HG02759 (cell line): ENCODE results near the gene DENND2D.
"Not testable (repeated sequence)": the region's sequence is repeated elsewhere in the genome, so short reads cannot be mapped to it uniquely, and the experiment has no call there.

Experiments used
- ATAC-seq: cut with Tn5 transposase; IDR thresholded peaks from one replicate; pipeline ENCODE4 v1.9.1; 2021; ENCODE audit warnings: mild to moderate bottlenecking, moderate library complexity; ENCODE audit not compliant: unreplicated experiment

The DENND2D gene

DNA sequence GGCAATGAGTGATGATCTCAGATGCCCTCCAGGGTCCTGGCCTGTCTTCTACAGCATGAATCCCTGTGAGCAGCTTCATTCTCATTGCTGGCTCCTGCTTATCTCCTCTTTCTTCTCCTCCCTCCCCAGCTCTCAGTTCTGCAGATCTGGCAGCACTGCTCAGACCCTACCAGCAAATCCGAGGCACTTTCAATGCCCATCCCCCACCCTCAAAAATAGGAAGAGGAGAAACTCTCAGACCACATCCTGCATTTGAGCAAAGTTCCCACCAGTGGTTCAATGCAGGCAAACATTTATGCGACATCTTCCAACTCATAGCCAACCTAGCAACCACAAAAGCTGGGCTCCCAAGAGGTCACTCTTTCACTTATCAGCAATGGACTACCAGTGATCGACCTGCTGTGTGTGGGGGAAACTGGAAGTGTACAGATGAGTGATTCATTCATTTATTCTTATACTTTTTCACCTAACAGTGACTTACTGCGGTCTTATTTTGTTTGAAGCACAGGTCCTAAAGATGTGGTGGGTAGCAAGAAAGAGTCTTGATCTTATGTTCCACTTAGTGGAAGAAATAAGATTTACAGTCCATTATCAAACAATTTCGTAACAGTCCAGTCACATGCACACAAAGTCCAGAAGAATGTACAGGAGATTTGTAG is 21.3 kb upstream of the DENND2D start:
- peak; percentile 68 for ATAC-seq

DNA sequence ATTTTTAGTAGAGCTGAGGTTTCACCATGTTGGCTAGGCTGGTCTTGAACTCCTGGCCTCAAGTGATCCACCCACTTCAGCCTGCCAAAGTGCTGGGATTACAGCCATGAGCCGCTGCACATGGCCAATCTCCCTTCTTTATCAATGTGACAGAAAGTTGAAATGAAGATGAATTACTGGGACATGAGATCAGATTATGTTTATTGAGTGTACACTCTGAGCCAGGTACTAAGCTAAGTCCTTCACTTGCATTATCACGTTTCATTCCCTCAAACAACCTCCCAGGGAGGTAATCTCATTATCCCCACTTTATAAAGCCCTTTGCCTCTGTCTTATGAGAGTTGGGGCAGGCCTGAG is 20.8 kb upstream of the DENND2D start:
- ATAC-seq: no peak

DNA sequence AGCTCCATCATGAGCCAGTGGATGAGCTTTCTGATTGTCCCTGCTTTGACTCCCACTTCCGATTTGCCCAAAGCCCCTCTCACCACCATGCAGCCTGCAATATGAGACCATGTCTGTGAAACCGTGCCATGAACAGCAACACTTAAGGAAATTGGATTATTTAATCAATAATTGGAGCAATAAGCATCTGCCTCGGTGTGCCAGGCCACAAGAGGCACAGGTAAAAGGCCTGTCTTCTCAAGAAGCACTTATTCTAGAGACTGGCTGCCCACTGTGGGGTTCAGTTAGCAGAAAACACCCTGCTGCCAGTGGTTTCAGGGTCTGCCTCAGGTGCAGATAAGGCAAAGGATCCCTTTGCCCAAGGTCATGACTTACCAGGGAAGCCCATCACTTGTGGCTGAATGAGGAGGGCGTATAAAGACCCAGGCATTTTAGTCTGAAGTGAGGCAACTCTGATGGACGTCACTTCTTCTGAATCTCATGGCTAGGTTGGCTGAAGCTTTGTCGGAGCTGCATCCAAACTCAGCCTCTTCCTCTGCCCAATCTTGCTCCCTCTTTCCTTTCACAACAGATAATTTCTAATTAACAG is 19.9 kb upstream of the DENND2D start:
- no peak for ATAC-seq

DNA sequence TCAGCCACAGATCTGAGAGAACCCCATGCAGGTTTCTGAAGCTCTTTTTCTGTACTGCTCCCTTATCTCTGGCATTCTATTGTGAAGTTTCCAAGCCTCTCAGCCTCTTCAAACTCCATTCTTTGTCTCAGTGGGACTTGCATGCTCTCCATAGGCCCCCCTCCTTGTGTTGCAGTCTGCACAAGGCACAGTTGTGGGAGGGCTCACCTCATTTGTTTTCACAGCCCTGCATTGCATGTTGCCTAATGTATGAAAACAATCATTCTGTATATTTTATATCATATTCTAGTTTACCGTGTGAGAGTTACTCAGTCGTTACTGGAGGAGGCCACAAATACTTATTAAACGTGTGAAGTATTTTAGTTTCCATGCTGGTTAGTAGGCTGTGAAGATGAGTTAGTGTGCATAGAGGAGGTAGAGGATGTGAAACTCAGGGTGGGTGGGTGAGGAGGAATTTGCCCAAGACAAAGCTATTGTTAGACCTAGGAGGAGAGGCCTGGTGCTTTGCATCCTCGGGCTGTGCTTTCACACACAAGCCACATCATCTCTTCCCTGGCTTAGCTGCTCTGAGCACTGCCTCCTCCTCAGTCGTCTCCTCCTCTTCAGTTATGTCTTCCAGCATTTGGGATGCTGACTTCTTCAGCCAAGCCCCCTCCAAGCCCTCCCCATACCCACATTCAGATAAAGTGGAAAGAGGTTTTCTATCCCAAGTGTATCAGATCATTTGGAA is 19.3 kb upstream of the DENND2D start:
- ATAC-seq: peak; percentile 42

DNA sequence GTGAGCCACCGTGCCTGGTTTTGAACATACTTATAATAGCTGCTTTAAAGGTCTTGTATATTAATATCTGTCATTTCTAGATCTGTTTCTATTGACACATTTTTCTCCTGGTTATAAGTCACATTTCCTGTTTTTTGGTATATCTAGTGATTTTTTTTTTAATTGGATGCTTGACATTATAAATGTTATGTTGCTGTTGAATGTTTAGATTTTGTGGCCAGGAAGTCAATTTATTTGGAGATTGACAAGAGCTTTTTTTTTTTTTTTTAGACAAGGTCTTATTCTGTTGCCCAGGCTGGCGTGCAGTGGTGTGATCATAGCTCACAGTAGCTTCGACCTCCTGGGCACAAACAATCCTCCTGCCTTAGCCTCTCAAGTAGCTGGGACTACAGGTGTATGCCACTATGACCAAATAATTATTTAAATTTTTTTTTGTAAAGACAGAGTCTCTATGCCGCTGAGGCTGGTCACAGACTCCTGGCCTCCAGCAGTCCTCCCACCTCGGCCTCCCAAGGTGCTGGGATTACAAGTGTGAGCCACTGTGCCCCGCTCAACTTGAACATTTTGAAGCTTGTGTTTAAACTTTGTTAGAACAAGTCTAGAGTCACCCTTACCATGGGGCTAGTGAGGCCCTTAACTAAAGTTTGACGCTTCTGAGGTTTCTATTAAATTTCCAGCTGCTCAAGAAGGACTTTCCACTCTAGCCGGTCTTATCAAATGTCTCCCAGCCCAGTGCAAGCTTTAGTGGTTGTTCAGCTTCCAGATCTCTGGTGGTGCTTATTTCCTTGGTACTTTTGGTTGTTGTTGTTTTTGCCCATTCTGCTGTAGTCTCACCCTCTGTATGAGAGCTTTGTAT is 18.5 kb upstream of the DENND2D start:
- no peak for ATAC-seq

DNA sequence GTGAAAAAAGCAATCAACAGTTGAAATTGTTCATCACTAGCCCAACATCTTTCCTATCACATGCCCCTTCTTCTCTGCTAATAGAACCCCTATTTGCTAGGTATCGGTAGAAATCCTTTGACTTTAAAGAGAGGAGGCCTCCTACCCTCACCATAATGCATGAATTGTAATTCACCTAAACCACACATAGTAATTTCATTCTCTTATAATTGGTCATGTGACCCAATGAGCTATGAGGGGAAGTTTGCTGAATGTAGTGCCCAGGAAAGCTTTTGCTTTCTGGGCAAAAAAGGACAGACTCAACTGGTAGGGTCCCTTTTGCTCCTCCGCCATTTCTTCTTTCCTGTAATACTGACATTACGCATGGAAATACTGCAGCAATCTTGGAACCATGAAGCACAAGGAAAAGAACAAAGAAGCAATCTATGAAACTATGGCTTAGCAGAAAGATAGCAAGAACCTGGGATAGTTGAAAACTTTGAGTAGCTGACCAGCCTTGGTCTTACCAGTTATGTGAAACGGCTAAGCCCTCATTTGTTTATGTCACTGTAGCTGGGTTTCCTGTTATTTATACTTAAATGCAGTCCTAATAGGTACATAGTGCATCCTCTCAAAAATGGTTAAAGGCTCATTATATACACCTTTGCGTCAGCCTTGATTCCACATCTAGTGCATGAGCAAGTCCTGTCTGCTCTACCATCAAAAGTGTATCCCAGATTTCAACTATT is 16.9 kb upstream of the DENND2D start:
- ATAC-seq: no peak

DNA sequence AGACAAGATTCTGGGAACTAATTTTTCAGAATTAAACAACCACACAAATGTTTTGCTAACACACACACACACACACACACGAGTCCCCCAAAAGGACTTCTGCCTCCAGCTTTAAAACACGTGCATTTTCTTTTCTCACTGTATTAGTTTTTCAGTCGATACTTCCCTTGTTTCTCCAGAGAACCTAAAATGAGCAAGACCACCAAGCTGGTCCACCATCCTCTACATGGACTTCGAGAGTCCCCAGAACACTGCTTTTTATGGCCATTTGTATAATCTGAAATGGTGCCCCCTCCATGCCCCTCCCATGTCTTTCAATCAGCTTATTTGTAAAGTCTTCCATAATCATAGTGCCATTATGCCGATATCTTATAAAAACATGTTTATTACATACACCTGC is 16.3 kb upstream of the DENND2D start:
- no peak for ATAC-seq

DNA sequence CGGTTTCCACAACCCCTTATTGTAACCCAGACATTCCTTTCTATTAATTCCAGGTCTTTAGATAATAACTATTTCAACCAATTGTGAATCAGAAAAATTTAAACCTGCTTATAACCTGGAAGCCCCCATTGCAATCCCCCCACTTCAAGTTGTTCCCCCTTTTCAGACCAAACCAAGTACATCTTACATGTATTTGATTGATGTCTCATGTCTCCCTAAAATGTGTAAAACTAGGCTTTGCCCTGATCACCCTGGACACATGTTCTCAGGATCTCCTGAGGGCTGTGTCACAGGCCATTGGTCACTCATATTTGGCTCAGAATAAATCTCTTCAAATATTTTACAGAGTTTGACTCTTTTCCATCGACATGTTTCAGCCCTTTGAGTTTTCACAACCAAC is 14.8 kb upstream of the DENND2D start:
- not testable (repeated sequence) for ATAC-seq

DNA sequence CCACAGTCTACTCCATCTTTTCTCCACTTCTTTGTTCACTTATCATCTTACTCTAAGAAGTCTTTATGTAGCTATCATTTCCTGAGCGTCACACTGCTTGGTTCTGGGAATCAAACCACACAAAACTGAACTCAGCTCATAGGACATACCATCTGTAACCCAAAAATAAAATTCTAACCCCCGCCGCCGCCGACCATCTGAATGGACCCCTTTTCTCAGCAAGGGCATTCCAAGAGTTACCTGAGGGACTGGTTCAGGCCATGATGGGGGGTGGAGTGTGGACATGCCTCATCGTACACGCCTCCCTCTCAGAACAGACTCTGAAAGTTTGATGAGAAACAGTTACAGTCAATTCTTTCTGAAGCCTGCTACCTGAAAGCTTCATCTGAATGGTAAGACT is 14.4 kb upstream of the DENND2D start:
- ATAC-seq: no peak

DNA sequence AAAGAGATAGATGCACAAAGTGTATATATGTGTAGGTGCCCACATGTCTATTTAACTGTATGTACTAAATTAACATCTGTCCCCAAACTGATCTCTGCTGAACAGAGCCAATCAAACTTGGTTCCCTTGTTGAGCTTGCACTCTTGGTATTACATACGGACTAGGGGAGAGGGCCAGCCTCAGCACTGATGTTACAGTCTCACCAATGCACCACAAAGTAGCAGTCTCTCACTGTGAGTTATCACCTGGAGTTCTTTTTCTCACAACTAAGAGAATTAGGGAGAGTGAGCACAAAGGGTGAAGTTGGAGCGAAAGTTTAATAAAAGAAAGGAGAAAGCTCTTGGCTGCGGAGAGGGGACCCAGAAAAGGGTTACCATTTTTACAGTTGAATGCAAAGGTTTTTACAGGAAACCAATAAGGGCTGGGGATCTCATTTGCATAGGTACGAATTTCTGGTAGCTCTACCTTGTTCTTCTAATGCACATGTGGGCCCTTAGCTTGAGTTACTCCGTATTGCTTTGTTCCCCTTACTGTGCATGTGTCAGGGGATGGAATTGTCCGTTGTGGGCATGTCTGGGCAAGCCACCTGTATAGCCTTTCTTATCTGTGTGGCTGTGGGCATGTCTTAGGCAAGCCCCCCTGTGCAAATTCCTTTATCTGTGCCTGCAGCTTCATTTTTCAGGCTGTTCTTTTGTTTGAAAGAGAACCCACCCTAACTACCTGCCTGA is 13.8 kb upstream of the DENND2D start:
- no peak for ATAC-seq

DNA sequence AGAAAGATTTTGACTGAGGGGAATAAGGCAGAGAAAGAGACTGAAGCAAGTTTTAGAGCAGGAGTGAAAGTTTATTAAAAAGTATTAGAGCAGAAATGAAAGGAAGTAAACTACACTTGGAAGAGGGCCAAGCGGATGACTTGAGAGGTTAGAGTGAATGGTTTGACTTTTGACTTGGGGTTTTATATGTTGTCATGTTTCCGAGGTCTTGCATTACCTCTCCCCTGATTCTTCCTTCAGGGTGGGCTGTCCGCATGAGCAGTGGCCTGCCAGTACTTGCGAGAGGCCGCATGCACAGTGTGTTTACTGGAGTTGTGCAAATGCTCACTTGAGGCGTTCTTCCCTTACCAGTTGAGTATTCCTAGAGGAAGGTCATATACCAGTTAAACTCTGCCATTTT is 13.0 kb upstream of the DENND2D start:
- no peak for ATAC-seq

DNA sequence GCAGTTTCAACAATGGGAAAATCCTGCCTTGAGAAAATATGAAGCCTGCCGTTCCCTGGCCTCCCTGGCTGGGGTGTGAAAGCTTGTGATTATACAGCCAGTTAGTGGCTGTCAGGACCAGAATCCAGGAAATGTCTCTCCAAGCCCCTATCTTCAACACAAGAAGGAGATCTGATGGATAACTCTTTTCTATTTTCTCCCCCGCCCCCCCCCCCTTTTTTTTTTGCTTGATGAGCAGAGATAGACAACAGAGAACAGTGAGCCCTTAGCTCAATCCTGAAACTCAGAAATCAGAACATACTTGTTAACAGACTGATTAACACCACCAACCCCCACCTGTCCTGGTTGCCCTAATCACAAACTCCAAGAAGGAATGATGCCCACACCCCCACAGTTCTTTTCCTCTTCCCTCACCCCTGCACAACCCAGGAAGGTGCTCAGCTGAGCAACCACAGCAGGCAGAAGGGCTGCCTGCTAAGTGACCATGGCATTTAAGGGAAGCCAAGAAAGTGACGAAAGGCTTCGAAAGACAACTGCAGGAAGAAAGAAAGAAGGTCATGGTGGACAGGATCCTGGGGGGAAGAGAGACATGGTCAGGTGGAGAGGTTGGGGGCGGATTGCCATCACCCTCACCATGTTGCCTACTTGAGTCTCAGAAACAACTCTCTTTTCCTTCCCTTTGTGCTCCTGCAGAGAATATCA is 12.3 kb upstream of the DENND2D start:
- ATAC-seq: no peak

DNA sequence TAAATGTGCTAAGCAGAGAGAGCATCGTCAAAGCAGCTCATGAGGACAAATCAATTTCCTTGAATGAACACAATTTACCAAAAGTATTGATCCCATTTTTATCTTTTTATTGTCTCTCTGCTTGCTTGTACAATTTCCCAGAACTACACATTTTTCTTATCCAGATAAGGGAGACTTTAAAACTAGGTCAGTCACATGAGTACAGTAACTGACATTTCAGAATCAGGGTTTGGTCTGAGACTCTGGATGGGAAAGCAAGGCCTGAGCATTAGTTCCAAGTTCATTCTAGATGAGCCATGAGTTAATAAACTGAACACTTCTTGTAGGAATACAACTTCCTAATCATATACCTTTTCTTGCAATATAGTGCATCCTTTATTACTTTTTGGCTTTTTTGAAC is 11.5 kb upstream of the DENND2D start:
- no peak for ATAC-seq

DNA sequence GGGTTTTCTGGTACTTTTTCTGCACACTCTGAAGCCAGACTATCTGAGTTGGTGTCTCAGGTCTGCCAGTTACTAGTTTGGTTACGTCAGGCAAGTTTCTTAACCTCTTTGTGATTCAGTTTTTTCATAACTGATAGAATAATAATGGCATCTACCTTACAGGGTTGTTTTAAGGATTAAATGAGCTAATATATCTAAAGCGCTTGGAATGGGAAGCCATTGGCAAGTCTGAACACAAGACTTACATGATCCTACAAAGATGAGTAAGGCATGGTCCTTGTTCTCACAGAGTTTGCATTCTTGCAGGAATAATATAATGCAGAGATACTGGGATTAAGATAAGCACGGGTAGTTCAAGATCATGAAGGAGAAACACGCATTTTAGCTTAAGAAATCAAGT is 9.2 kb upstream of the DENND2D start:
- ATAC-seq: no peak

DNA sequence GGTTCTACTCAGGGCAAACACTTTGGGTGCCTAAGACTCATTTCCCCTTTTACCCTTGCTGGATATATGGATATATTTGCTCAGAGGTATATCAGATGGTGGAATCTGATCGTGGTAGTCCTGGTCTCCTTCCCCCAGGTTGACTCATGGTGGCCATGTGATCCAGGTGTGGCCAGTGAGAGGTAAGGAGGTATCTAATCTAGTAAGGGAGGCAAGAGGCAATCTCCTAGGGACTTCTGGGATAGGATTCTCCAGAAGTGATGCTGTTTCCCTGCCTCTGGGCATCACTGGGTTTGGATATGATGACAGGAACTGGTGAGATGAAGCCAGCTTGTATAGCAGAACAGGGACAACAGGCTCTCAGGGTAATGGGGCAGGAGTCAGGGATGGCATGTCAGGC is 8.5 kb upstream of the DENND2D start:
- ATAC-seq: no peak

DNA sequence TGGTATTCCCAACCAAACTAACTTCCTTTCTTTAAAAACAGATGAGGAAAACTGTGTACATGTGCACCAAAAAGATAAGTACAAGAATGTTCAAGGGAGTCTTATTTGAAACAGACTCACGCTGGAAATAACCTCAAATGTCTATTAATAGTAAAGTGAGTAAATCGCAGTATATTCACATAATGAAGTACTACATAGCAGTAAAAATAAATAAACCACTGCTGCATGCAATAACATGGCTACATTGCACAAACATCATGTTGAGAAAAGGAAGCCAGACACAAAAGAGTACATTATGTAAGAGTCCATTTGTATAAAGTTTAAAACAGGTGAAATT is 5.2 kb upstream of the DENND2D start:
- ATAC-seq: no peak

DNA sequence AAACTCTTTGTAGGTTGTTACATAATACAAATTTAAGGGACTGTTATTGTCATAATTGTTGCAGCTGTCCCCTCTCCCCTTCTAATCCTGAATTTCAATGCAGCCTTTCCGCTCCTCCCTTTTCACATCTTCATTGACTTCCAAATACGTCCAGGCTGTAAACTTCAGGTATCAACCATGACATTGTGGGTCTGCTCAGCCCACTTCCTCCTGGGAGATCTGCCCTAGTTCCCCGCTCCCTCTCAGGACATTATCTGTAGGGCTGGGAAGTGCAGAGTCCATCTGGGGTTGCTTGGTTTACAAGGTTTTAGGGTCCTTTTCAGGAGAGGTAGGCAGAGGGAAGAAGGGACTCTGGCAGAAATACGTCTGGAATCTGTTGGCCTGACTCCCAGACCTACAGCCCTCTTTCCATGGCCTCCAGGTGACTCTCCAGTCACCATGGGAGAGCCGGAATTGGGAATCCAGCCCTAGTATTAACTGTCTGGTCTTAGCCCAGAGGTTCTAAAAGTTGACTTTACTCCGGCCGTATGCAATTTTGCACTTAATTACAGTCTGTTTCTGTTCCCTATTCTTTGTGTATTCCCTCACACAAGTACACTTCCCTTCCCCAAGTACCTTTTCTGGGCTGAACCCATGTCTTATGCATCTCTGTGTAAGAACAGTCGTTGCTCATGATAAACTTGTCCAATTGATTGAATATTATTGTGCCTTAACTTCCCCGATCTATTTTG is 4.7 kb upstream of the DENND2D start:
- no peak for ATAC-seq

DNA sequence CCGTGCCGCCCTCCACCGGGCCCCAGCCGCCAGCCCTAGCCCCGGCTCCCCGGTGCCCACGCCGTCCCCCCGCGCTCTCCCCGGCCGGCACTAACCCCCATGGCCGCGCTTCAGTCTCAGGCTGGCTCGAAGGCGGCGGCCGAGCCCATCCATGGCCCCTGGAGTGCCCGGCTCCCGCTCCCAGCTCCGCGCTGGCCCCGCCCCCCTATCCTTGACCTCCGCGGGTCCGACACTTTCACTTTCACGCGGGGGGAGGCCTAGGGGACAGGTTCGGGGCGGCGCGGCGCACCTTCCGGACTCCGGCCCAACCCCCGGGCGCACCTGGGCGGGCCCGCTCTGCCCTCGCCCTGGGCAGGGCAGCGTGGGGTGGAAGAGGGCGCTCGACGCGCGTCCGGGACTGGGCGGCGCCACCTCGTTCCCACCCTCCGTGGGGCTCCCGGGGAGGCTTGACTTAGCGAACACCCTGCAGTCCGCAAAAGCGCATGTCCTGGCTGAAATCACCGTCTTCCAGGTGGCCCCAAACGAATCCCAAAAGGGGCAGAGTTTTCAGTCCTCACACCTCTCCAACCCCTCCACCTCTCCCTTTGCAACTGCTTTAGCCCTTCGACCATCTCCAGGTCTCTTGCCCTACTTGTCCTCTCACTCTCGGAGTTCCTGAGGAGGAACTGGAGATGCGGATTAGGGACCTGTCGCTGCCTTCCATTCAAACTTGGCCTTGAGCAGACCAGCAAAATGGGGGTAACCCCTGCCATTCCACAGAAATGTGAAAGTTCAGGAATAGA is 3.9 kb upstream of the DENND2D start:
- peak; percentile 75 for ATAC-seq
